Glutamatergic neuron (in vitro differentiated cells): ENCODE measurements around the gene ATE1. TPM values are rescaled to one million over a fixed set of nuclear protein-coding genes. Genes with fewer than 3 reads are reported as not detected.

ENCODE experiments used
- DNase-seq: peaks from one replicate; pipeline ENCODE4 v3.0.0; 2022
- H3K27ac Mint-ChIP-seq: one replicate; pipeline ENCODE4 v1.8.0; 2020; ENCODE audit warnings: mild to moderate bottlenecking, mixed read lengths, inconsistent platforms; ENCODE audit not compliant: unreplicated experiment
- H3K27me3 Mint-ChIP-seq: one replicate; pipeline ENCODE4 v1.8.0; 2020; ENCODE audit warnings: mild to moderate bottlenecking, moderate library complexity, mixed read lengths, inconsistent platforms; ENCODE audit not compliant: unreplicated experiment
- H3K36me3 Mint-ChIP-seq: one replicate; pipeline ENCODE4 v1.8.0; 2020; ENCODE audit warnings: mild to moderate bottlenecking, mixed read lengths, inconsistent platforms; ENCODE audit not compliant: unreplicated experiment
- H3K4me1 Mint-ChIP-seq: one replicate; pipeline ENCODE4 v1.8.0; 2020; ENCODE audit warnings: mild to moderate bottlenecking, low read depth, mixed read lengths, inconsistent platforms; ENCODE audit not compliant: unreplicated experiment
- H3K4me3 Mint-ChIP-seq: one replicate; pipeline ENCODE4 v1.8.0; 2020; ENCODE audit warnings: mild to moderate bottlenecking, mixed read lengths, inconsistent platforms; ENCODE audit not compliant: unreplicated experiment
- H3K9me3 Mint-ChIP-seq: one replicate; pipeline ENCODE4 v1.8.0; 2020; ENCODE audit warnings: mild to moderate bottlenecking, moderate library complexity, mixed read lengths, inconsistent platforms; ENCODE audit not compliant: unreplicated experiment
- total RNA-seq: library from RNA; stranded (reverse); fragmentation: NEBNext Ultra II Directional; extraction: Animal tissue kit (Norgen Biotek cat#: 25700); gene quantifications from one replicate; pipeline ENCODE4 v1.2.1, GENCODE V29; 2021; ENCODE audit not compliant: unreplicated experiment
- TF ChIP-seq, protein P1 (sequence below): fragments of 200-600 bp; sonication (generic); IDR thresholded peaks from one replicate; pipeline ENCODE4 v1.5.0; 2021; ENCODE audit not compliant: partially characterized antibody, unreplicated experiment

ATE1 gene
- total RNA-seq, 1 donor from 2014 or later: 30.4 TPM

DNA sequence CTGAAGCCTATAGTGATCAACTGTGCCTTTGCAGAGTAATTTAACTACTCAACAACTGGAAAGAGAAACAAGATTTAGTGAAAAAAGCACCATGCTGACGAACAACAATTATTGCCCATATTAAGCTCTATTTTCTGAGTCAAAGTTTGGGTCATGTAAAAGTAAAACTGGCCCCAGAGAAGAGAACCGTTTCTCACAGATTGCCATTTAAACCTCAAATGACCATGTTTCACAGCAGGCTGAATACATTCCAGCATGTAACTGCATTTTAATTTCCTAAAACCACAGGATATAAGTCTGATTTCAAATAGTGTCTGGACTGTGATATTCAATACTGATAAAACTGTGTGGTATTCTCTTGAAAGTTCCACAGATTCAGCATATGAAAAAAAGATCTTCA, 140.7 kb downstream of the ATE1 start:
- Mint-ChIP-seq H3K36me3 (no peaks in the 10 kb centered on the region), H3K27ac (no peak overlapping the region), H3K27me3 (no peaks in the 10 kb centered on the region), H3K4me3 (no peak overlapping the region), H3K4me1 (no peaks in the 10 kb centered on the region), H3K9me3 (no peaks in the 10 kb centered on the region)
- TF ChIP-seq, protein P1, sequence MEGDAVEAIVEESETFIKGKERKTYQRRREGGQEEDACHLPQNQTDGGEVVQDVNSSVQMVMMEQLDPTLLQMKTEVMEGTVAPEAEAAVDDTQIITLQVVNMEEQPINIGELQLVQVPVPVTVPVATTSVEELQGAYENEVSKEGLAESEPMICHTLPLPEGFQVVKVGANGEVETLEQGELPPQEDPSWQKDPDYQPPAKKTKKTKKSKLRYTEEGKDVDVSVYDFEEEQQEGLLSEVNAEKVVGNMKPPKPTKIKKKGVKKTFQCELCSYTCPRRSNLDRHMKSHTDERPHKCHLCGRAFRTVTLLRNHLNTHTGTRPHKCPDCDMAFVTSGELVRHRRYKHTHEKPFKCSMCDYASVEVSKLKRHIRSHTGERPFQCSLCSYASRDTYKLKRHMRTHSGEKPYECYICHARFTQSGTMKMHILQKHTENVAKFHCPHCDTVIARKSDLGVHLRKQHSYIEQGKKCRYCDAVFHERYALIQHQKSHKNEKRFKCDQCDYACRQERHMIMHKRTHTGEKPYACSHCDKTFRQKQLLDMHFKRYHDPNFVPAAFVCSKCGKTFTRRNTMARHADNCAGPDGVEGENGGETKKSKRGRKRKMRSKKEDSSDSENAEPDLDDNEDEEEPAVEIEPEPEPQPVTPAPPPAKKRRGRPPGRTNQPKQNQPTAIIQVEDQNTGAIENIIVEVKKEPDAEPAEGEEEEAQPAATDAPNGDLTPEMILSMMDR: no peak
- DNase-seq: no peak

DNA sequence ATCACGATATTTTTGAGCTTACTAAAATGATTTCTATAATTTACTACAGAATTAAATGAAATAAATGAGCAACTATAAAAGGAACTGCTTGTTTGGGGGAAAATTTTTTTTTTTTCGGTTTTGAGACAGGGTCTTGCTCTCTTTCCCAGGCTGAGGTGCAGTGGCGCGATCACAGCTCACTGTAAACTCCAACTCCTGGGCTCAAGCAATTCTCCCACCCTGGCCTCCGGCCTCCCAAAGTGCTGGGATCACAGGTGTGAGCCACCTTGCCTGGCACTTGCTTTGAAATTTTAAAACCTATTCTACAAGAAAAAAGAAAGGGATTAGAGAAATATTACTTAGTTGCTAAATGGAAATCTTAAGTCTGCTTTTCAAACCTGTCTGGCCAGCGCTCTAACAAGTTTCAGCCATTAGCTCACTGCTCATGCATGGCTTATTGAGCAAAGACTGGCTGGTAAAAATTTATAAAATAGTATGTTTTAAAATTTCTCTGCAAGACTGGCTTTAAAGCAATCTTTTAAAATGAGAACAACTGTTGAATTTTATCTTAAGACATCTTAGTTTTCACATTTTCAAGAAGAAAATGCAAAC, 144.0 kb downstream of the ATE1 start:
- Mint-ChIP-seq H3K4me3 (no peak overlapping the region), H3K27me3 (no peaks in the 10 kb centered on the region), H3K36me3 (no peaks in the 10 kb centered on the region), H3K27ac (no peak overlapping the region), H3K9me3 (no peaks in the 10 kb centered on the region), H3K4me1 (no peaks in the 10 kb centered on the region)
- DNase-seq: no peak
- TF ChIP-seq, protein P1: no peak

DNA sequence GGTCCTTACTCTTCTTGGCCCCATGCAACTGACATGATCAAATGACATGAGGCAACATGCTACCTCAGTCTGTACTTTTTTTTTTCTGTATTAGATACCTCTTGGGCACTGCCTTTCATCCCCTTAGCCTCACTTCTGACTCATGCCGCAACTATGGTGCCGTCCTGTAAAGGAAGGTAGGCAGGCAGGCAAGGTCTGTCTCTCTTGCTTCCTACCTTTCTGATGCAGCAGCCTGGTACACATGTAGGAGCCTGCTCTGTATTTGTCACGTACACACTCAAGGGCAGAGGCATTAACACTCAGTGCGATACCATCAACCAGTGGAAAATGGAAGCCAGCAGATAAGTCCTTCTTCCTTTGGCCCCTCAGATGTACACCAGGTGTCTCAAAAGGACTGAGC, 146.7 kb downstream of the ATE1 start:
- TF ChIP-seq, protein P1: no peak
- DNase-seq: no peak
- no peaks in the 10 kb centered on the region for H3K4me1 Mint-ChIP-seq
- no peaks in the 10 kb centered on the region for H3K36me3 Mint-ChIP-seq
- H3K27ac Mint-ChIP-seq: no peak overlapping the region
- no peaks in the 10 kb centered on the region for H3K27me3 Mint-ChIP-seq
- no peaks in the 10 kb centered on the region for H3K9me3 Mint-ChIP-seq
- no peak overlapping the region for H3K4me3 Mint-ChIP-seq

- no peak for DNase-seq
- Mint-ChIP-seq H3K27ac (no peak overlapping the region), H3K4me1 (no peaks in the 10 kb centered on the region), H3K36me3 (no peaks in the 10 kb centered on the region), H3K4me3 (no peak overlapping the region), H3K27me3 (no peaks in the 10 kb centered on the region), H3K9me3 (no peaks in the 10 kb centered on the region)
- TF ChIP-seq, protein P1: no peak
Measured at GRCh38 chr10:121774813-121775212, 153.0 kb downstream of the ATE1 start.

GRCh38 chr10:121774404-121774803, 153.4 kb downstream of the ATE1 start:
- Mint-ChIP-seq H3K4me3 (no peak overlapping the region), H3K4me1 (no peaks in the 10 kb centered on the region), H3K27me3 (no peaks in the 10 kb centered on the region), H3K36me3 (no peaks in the 10 kb centered on the region), H3K27ac (no peak overlapping the region), H3K9me3 (no peaks in the 10 kb centered on the region)
- DNase-seq: no peak
- TF ChIP-seq, protein P1: no peak
